OCI-M1 (cell line): Measurements from ENCODE around the gene RBMS2.
"Not testable (repeated sequence)": the region's sequence is repeated elsewhere in the genome, so short reads cannot be mapped to it uniquely, and the experiment has no call there.

Source experiments
- DNase-seq: peaks from one replicate; lab custom pipeline; 2025; lab: John Stamatoyannopoulos, UW

Gene RBMS2

GRCh38 chr12:56521590-56522371 lies at the start of gene RBMS2:
Gene RBMS2 (plus strand): TSS chr12:56521820. CDS start chr12:56522024, 204 bp downstream.
- DNase-seq = peak; percentile 84

GRCh38 chr12:56474389-56474788 lies 47.2 kb upstream of the RBMS2 start:
- DNase-seq = no peak

GRCh38 chr12:56476143-56476542 lies 45.5 kb upstream of the RBMS2 start:
- DNase-seq = no peak

GRCh38 chr12:56476972-56477432 lies 44.6 kb upstream of the RBMS2 start:
- DNase-seq = no peak

- no peak for DNase-seq
Measured at GRCh38 chr12:56477521-56478225, 43.9 kb upstream of the RBMS2 start.

DNA sequence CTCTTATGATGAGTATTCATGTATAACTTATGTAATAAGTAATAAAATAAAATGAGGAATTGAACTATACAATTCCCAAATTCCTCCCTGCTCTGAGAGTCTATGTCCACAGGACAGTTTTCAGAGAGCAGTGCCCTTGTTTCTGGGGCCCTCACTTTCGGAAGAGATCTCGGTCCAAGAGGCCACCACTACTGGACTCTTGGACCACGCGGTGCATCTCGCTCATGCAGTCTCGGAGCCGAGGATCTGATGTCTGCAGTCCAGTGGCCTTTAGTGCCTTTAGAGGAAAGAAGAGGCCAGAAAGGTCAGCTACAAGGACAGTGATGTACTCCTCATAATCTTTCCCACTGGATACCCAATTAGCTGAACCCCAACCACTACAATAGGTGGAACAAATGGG lies 42.0 kb upstream of the RBMS2 start:
- DNase-seq = no peak

DNA sequence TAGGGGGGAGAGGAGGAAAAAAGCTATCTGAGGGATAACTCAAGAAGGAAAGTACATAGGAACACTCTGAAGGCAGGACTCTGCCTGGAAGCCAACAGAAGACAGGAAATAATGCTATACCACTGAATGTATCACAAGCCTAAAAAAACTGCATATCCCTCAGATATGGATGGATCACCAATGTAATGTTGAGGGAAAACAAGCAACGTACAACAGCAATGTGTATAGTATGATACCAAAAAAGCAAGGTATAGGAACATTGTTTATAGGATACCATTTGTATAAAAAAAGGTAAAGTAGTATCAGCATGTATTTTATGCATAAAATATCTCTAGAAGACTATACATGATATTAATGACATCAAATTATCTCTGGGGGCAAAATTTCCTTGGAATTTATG lies 37.1 kb upstream of the RBMS2 start:
- no peak for DNase-seq

DNA sequence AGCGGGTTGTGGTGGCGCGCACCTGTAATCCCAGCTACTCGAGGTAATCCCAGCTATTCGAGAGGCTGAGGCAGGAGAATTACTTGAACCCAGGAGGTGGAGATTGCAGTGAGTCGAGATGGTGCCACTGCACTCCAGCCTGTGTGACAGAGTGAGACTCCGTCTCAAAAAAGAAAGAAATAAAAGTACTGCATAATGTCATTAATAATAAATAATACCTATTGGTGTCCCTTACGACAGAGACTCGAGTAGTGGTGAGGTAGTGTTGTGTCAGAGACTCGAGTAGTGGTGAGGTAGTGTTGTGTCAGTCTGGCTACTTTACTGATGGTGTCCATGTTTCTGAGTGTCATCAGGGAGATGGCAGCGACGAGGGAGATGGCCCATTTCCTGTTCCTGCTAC lies 34.9 kb upstream of the RBMS2 start:
- DNase-seq = no peak

GRCh38 chr12:56487448-56488040 lies 34.1 kb upstream of the RBMS2 start:
- no peak for DNase-seq

DNA sequence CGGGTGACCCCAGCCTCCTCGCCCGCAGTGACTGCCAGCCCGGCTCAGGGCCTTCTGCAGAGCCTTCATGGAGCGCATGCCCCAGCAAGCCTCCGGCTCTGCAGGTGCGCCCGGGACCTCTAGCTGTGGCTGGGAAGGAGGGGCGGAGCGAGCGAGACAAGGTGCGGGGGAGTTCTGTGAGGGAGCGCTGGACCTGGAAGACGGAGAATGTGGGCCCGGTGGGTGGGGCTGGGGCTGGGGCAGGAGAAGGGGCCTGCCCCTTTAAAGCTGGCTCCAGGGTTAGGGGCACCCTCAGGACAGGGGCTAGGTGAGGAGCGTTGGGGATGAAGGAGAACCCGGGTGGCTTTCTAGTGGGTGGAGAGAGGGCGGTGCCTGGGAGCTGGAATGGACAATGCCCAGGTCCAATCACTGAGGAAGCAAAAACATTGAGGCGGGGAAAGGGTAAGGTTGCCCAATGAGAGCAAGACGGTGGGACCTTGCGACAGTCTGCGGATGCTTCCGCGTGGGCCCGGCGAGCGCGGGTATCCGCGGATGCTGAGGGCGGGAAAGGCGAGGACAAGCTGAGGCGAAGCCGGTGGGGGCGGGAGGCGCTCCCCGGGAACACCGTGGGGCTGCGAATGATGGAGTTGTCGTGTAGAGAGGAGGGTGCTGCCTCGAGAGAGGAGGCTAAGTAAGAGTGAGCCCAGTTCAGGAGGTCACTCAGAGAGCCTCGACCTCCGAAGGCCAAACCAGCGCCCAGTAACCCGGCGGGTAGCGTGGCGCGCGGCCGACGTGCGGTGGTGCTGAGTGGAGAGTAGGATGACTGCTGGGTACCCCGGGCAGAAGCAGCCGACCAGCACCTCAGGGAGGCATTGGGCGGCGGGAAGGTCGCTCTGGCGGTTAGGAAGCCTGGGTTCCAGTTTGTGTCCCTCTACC lies 33.3 kb upstream of the RBMS2 start, which contains the start of gene GLS2:
TSS of gene GLS2 (minus strand) at position 121 of the 915 bp plus-strand sequence. CDS start at position 78, 43 bp downstream.
- no peak for DNase-seq

DNA sequence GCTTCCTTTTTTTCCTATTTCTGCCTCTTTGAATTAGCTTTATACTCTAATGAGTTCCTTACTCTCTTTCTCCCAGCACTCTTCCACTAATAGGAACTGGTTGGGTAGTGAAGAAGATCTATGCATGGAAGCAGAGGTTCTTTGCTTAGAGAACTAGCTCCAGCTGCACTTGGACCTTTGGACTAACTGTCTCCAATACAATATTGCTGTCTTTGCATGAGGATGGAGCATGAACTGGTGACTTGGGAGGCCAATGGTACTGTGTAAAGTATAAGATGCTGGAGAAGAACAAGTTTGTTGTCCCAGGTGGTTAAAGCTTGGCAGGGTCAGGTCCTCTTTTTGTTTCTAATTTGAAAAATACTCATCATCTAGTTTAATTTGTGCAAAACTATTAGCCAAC lies 31.3 kb upstream of the RBMS2 start:
- no peak for DNase-seq

- not testable (repeated sequence) for DNase-seq
Measured at GRCh38 chr12:56493409-56494105, 28.1 kb upstream of the RBMS2 start.

DNA sequence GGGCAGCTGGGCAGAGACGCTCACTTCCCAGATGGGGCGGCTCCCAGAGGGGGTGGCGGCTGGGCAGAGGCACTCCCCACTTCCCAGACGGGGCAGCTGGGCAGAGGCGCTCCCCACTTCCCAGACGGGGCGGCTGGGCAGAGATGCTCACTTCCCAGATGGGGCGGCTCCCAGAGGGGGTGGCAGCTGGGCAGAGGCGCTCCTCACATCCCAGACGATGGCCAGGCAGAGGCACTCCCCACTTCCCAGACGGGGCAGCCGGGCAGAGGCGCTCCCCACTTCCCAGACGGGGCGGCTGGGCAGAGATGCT lies 27.6 kb upstream of the RBMS2 start:
- not testable (repeated sequence) for DNase-seq

DNA sequence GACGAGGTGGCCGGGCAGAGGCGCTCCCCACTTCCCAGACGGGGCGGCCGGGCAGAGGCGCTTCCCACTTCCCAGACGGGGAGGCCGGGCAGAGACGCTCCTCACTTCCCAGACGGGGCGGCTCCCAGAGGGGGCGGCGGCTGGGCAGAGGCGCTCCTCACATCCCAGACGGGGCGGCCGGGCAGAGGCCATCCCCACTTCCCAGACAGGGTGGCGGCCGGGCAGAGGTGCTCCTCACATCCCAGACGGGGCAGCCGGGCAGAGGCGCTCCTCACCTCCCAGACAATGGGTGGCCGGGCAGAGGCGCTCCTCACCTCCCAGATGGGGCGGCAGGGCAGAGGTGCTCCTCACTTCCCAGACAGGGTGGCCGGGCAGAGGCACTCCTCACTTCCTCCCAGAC lies 27.1 kb upstream of the RBMS2 start:
- DNase-seq = not testable (repeated sequence)

- DNase-seq = peak; percentile 50
Measured at GRCh38 chr12:56496704-56497103, 24.9 kb upstream of the RBMS2 start.

DNA sequence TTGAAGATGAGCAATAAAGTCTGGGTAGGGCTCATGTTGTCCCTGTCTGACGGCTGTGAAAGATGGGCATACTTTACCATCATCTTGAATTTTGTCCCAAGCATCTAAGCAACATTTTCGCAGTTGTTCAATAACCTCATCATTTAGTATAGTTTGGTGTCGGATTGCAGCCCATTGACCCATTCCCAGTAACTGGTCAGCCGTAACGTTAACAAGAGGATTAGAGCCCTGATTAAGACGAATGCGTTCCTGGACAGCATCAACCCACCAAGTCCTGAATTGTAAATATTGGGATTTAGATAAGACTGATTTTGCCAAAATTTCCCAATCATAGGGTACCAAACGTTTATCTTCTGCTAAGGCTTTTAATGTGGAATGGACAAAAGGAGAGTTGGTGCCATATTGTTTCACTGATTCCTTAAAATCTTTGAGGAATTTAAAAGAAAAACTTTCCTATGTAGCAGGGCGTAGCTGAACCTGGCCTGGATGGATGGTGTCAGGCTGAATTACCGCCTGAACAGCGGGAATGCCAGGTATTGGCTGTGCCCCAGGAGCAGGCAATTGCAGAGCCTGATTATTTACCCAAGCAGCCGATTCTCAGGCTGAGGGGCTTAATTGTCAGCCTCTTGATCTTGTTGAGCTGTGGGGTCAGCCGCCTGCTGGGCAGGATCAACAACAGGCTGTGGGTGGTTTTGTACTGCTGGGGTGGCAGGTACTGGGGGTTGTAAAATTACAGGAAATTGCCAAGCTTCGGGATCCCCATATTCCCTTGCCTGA lies 23.3 kb upstream of the RBMS2 start:
- DNase-seq = not testable (repeated sequence)

DNA sequence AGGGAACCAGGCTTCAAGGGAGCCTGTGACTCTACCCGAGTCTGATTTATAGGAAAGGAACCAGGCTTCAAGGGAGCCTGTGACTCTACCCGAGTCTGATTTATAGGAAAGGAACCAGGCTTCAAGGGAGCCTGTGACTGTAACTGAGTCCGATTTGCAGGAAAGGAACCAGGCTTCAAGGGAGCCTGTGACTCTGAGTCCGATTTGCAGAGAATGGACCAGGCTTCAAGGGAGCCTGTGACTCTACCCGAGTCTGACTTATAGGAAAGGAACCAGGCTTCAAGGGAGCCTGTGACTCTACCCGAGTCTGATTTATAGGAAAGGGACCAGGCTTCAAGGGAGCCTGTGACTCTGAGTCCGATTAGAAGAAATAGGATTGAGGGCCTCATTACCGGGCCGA lies 22.2 kb upstream of the RBMS2 start:
- DNase-seq = not testable (repeated sequence)

- not testable (repeated sequence) for DNase-seq
Measured at GRCh38 chr12:56499879-56500278, 21.7 kb upstream of the RBMS2 start.

- DNase-seq = no peak
Measured at GRCh38 chr12:56510786-56511185, 10.8 kb upstream of the RBMS2 start.

DNA sequence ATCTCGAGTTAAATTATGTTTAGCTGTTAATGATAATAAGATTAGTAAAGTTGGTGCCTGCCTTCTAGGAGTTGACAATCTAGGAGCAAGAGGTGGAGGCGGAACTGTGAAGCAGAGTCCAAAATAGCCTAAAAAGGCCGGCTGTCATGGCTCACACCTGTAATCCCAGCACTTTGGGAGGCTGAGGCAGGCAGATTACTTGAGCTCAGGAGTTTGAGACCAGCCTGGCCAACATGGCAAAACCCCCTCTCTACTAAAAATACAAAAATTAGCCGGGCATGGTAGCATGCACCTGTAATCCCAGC lies 7.7 kb upstream of the RBMS2 start:
- DNase-seq = not testable (repeated sequence)

GRCh38 chr12:56517854-56518253 lies 3.8 kb upstream of the RBMS2 start:
- no peak for DNase-seq
